ENCODE measurements around the gene TFAP2A.

TFAP2A gene

GRCh38 chr6:10414756-10415616 lies at the start of gene TFAP2A:
Gene TFAP2A, minus strand, starts transcription at chr6:10415074. Its CDS starts 83 bp downstream, at chr6:10414991.
- no peak within 1 kb of the TSS for H3K4me3 ChIP-seq (ENCODE audit: low read depth, low read length)
- no peak for DNase-seq (ENCODE audit: low read depth)

- H3K4me3 ChIP-seq (ENCODE audit: low read depth, low read length), result no peak overlapping the region
- no peak for DNase-seq (ENCODE audit: low read depth)
Observed at GRCh38 chr6:10463491-10464481, 48.9 kb upstream of the TFAP2A start.

- H3K4me3 ChIP-seq (ENCODE audit: low read depth, low read length), result no peak overlapping the region
- no peak for DNase-seq (ENCODE audit: low read depth)
Observed at GRCh38 chr6:10463040-10463439, 48.2 kb upstream of the TFAP2A start.

GRCh38 chr6:10461850-10462249 lies 47.0 kb upstream of the TFAP2A start:
- H3K4me3 ChIP-seq (ENCODE audit: low read depth, low read length), result no peak overlapping the region
- DNase-seq (ENCODE audit: low read depth), result no peak

GRCh38 chr6:10460096-10460495 lies 45.2 kb upstream of the TFAP2A start:
- DNase-seq (ENCODE audit: low read depth), result no peak

GRCh38 chr6:10458287-10458686 lies 43.4 kb upstream of the TFAP2A start:
- no peak for DNase-seq (ENCODE audit: low read depth)
- no peak overlapping the region for H3K4me3 ChIP-seq (ENCODE audit: low read depth, low read length)

More at GRCh38 chr6:10460096-10460495, 45.2 kb upstream of the TFAP2A start:
- no peak overlapping the region for H3K4me3 ChIP-seq (ENCODE audit: low read depth, low read length)

DNA sequence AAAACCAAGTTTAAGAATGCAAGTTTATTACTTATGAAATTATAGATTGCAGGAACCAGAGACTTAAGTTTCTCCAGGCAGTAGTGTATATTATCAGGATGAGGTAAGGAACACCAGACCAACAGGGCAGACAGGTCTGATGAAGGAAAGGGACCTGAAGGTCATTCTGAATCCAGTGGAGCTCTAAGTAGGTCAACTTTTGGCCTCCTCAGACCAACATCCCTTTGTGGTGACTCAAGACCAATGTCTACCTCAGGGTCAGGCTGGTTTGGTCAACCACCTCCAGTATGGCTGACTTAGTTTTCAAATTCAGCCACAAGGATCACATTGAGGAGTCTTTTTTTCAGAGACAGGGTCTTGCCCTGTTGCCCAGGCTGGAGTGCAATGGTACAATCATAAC lies 38.7 kb upstream of the TFAP2A start:
- DNase-seq (ENCODE audit: low read depth), result no peak
- H3K4me3 ChIP-seq (ENCODE audit: low read depth, low read length), result no peak overlapping the region

GRCh38 chr6:10451828-10452509 lies 37.1 kb upstream of the TFAP2A start:
- DNase-seq (ENCODE audit: low read depth), result peak; percentile 12
- no peak overlapping the region for H3K4me3 ChIP-seq (ENCODE audit: low read depth, low read length)

GRCh38 chr6:10451394-10451793 lies 36.5 kb upstream of the TFAP2A start:
- DNase-seq (ENCODE audit: low read depth), result no peak
- no peak overlapping the region for H3K4me3 ChIP-seq (ENCODE audit: low read depth, low read length)

DNA sequence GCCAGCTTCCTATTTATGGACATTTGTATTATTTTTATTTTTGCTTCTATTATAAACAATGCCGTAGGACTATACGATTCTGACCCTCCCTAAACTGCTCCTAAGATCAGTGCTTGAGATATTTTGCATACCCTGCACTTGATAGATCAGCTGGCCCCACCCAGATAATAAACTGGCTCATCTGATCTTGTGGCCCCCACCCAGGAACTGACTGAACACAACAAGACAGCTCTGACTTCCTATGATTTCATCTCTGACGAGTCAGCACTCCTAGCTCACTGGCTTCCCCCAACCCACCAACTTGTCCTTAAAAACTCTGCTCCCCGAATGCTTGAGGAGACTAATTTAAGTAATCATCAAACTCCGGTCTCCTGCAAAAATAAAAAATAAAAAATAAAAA lies 34.9 kb upstream of the TFAP2A start:
- no peak overlapping the region for H3K4me3 ChIP-seq (ENCODE audit: low read depth, low read length)
- DNase-seq (ENCODE audit: low read depth), result no peak

- no peak overlapping the region for H3K4me3 ChIP-seq (ENCODE audit: low read depth, low read length)
- no peak for DNase-seq (ENCODE audit: low read depth)
Observed at GRCh38 chr6:10448096-10448495, 33.2 kb upstream of the TFAP2A start.

DNA sequence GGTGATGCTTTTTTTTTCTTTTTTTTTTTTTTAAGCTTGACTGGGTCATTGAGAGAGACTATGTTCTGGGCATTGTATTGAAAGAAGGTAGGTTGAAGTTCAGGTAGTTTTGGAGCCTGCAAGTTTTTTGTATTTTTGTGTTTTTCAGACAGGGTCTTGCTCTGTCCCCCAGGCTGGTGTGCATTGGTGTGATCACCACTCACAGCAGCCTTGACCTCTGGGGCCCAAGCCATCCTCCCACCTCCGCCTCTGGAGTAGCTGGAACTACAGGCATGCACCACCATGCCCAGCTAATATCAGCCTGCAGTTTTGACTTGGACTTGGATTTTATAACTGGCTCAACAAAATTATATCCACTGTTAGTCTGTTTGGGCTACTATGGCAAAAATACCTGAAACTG lies 31.7 kb upstream of the TFAP2A start:
- H3K4me3 ChIP-seq (ENCODE audit: low read depth, low read length), result no peak overlapping the region
- no peak for DNase-seq (ENCODE audit: low read depth)

DNA sequence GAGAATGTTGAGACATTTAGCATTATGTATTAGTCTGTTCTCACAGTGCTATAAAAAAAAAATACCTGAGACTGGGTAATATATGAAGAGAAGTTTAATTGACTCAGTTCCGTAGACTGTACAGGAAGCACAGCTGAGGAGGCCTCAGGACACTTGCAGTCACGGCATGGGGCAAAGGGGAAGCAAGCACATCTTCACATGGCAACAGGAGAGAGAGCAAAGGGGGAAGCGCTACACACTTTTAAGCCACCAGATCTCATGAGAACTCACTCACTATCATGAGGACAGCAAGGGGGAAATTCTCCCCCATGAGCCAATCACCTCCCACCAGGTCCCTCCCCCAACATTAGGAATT lies 26.8 kb upstream of the TFAP2A start:
- no peak overlapping the region for H3K4me3 ChIP-seq (ENCODE audit: low read depth, low read length)
- DNase-seq (ENCODE audit: low read depth), result no peak

DNA sequence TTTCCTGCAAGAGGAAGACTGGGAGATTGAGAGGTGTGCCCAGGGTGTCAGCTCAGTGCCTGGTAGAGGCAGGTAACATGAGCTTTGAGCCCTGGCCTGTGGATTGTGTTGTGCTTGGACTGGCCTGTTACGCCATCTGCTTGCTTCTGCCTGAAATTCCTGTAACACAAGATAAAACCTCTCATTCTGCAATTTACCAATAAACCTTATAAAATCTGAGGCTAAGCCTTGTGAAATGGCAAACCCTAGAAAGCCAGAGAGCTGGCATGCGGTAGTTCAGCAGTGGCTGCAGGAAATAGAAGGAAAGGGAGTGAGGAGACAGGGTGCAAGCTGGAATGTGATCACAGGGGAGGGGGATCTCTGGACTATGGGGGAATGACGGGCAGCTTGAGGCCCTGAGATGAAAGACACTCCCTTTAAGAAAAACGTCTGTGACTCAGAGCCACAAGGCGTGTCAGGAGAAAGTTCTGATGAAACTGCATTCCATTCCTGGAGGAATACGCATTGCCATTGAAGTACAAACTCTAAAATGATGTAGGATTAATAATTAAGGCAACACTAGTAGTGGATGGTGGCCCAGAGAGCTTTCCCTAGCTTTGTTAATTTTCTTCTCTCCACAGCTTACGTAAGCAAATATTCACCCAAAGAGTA lies 26.3 kb upstream of the TFAP2A start:
- DNase-seq (ENCODE audit: low read depth), result peak; percentile 25
- H3K4me3 ChIP-seq (ENCODE audit: low read depth, low read length), result no peak overlapping the region

DNA sequence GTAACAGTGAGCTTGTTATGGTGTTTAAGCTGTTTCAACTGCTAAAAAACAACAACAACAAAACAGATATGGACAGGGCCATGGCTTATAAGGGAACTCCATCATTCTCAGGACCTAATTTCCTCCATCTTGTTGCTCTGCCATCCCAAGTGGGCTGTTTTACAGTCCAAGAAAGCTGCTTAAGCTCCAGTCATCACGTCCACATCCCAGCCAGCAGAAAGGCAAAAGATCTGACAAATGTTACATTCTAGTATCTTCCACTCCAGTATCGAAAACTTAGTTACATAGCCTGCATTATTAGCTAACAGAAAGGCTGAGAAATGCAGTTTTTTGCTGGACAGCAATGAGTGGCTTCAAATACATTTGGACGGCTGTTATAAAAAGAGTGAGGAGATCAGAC lies 23.0 kb upstream of the TFAP2A start:
- H3K4me3 ChIP-seq (ENCODE audit: low read depth, low read length), result no peak overlapping the region
- DNase-seq (ENCODE audit: low read depth), result no peak

GRCh38 chr6:10434235-10434634 lies 19.4 kb upstream of the TFAP2A start:
- no peak overlapping the region for H3K4me3 ChIP-seq (ENCODE audit: low read depth, low read length)
- DNase-seq (ENCODE audit: low read depth), result no peak

DNA sequence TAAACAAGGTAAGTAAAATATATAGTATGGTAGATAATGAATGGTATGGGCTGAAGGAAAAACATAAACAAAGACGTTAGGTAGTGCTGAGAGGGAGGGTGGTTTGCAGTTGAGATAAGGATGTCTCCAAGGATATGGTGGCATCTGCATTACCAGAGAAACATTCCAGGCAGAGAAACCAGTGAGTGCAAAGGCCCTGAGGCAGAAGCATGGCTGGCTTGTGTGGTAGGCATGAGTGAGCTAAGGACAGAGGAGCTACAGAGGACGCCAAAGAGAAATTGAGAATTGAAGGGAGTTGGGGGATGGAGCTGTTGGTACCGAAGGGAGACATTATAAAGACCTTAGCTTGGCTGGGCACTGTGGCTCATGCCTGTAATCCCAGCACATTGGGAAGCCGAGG lies 18.4 kb upstream of the TFAP2A start:
- no peak overlapping the region for H3K4me3 ChIP-seq (ENCODE audit: low read depth, low read length)
- no peak for DNase-seq (ENCODE audit: low read depth)

GRCh38 chr6:10431423-10432164 lies 16.7 kb upstream of the TFAP2A start:
- no peak overlapping the region for H3K4me3 ChIP-seq (ENCODE audit: low read depth, low read length)
- no peak for DNase-seq (ENCODE audit: low read depth)

Measured in skeletal muscle cell (primary cell).